ENCODE data around the gene MYH9. TPM values are rescaled to one million over a fixed set of nuclear protein-coding genes. Genes with fewer than 3 reads are reported as not detected.

The MYH9 gene
- total RNA-seq, 1 experiment from 2014 or later, result 788 TPM

DNA sequence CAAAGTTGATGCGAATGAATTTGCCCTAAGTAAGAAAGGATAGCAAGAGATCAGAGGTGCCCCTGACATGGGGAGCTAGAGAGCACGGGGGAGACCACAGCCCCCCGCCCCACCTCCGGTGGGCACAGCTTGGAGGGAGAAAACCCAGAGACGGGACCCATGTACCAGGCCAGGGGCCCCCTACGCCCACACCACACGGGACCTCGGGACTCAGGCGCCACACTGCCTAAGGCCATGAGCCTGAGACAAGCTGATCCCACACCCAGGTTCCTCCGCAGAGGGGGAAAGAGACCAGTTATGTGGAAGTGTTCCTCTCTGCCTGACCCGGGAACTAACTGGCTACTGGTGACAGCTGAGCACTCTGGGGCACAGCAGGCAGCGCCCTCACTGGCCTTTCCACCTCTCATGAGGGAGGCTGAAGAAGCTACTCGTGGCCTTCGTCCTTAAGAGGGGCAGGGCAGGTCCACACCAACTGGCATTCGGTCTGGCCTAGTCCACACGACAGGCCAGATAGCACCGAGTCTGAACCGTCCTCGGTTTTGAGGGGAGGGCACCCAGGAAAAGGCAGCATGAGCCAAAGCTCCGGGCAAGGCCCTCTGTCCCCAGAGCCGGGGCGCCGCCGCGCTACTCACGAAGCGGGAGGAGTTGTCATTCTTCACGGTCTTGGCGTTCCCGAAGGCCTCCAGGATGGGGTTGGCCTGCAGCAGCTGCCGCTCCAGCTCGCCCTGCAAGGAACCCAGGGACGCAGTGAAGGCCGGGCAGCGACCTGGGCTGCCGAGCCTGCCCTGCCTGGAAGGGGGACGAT is 65.8 kb downstream of the MYH9 start:
- CTCF ChIA-PET, result no interaction called here
- POLR2A ChIA-PET, result interaction anchor here (0.6 kb wide), 1 partner anchor 208 kb away, joined by 3 read pairs; no protein-coding TSS in a partner anchor
- DNase-seq (ENCODE audit: low read depth, low spot score) (no peak), ATAC-seq (no peak)
- Histone ChIP-seq H3K4me3 (ENCODE audit: low read depth in 2 of 2, low read length in 2 of 2) (no peak overlapping the region), H3K27me3 (ENCODE audit: control insufficient read depth, insufficient read depth, low read length) (no peaks in the 10 kb centered on the region), H3K27ac (ENCODE audit: low read length) (peak overlapping the region; percentile 54; the same call in 1 of the 2 replicates), H3K4me1 (ENCODE audit: control insufficient read depth, insufficient read depth, low read length) (peaks cover 35% of the 10 kb centered on the region), H3K36me3 (ENCODE audit: control insufficient read depth, insufficient read depth, low read length) (peaks cover 12% of the 10 kb centered on the region), H3K9me3 (ENCODE audit: control insufficient read depth, insufficient read depth, low read depth, low read length) (no peaks in the 10 kb centered on the region)
- intact Hi-C loops (cut with micrococcal nuclease; ENCODE audit: unreplicated experiment), result no loop called here
- BruUV-seq (replicated peaks), result no TSS peak
- TF ChIP-seq POLR2AphosphoS5 (IDR thresholded peaks at IDR 0.05; ENCODE audit: low read depth, low read length) (no peak), TCF7L2 (IDR thresholded peaks at IDR 0.05; ENCODE audit: low read depth, low read length) (no peak), SIN3A (IDR thresholded peaks at IDR 0.05; ENCODE audit: borderline replicate concordance, insufficient read depth, low read depth, low read length) (no peak), REST (IDR thresholded peaks at IDR 0.05; ENCODE audit: insufficient read depth in 1 of 2, low read depth in 2 of 2, low read length in 1 of 2) (no peak)
- TF ChIP-seq, protein P1, sequence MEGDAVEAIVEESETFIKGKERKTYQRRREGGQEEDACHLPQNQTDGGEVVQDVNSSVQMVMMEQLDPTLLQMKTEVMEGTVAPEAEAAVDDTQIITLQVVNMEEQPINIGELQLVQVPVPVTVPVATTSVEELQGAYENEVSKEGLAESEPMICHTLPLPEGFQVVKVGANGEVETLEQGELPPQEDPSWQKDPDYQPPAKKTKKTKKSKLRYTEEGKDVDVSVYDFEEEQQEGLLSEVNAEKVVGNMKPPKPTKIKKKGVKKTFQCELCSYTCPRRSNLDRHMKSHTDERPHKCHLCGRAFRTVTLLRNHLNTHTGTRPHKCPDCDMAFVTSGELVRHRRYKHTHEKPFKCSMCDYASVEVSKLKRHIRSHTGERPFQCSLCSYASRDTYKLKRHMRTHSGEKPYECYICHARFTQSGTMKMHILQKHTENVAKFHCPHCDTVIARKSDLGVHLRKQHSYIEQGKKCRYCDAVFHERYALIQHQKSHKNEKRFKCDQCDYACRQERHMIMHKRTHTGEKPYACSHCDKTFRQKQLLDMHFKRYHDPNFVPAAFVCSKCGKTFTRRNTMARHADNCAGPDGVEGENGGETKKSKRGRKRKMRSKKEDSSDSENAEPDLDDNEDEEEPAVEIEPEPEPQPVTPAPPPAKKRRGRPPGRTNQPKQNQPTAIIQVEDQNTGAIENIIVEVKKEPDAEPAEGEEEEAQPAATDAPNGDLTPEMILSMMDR (IDR thresholded peaks at IDR 0.05), result no peak
- in situ Hi-C loops (cut with HindIII; ENCODE audit: low pct_unique_long_range_greater_than_20kb, low sequenced_read_pairs), result no loop called here

DNA sequence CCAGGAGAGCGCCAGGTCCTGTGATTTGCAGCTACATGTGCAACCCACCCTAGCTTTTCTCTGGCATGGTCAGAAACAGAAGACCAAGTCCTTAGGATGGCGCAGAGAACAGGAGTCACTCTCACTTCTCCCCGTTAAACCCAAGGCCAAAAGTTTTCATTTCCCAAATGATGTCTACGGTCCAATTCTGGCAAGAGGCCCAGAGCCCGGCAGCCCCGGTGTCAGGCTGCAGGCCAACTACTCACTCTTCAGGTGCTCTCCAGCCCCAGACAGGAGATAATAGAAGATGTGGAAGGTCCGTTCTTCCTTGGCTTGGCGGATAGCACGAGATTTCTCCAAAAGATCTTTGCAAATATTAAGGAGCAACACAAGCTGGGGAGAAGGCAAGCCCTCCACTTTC is 67.2 kb downstream of the MYH9 start:
- Histone ChIP-seq H3K27me3 (ENCODE audit: control insufficient read depth, insufficient read depth, low read length) (no peaks in the 10 kb centered on the region), H3K4me1 (ENCODE audit: control insufficient read depth, insufficient read depth, low read length) (peaks cover 21% of the 10 kb centered on the region), H3K36me3 (ENCODE audit: control insufficient read depth, insufficient read depth, low read length) (peaks cover 19% of the 10 kb centered on the region), H3K9me3 (ENCODE audit: control insufficient read depth, insufficient read depth, low read depth, low read length) (no peaks in the 10 kb centered on the region), H3K27ac (ENCODE audit: low read length) (no peak overlapping the region), H3K4me3 (ENCODE audit: low read depth in 2 of 2, low read length in 2 of 2) (no peak overlapping the region)
- in situ Hi-C loops (cut with HindIII; ENCODE audit: low pct_unique_long_range_greater_than_20kb, low sequenced_read_pairs) (no loop called here), intact Hi-C loops (cut with micrococcal nuclease; ENCODE audit: unreplicated experiment) (no loop called here)
- no peak for ATAC-seq
- DNase-seq (ENCODE audit: low read depth, low spot score), result no peak
- ChIA-PET POLR2A (no interaction called here), CTCF (interaction anchor here (0.6 kb wide), 1 partner anchor 52 kb away, joined by 6 read pairs; no protein-coding TSS in a partner anchor)
- no TSS peak for BruUV-seq (replicated peaks)
- TF ChIP-seq SIN3A (IDR thresholded peaks at IDR 0.05; ENCODE audit: borderline replicate concordance, insufficient read depth, low read depth, low read length) (no peak), POLR2AphosphoS5 (IDR thresholded peaks at IDR 0.05; ENCODE audit: low read depth, low read length) (no peak; the same call in 1 of the 2 replicates), TCF7L2 (IDR thresholded peaks at IDR 0.05; ENCODE audit: low read depth, low read length) (no peak), REST (IDR thresholded peaks at IDR 0.05; ENCODE audit: insufficient read depth in 1 of 2, low read depth in 2 of 2, low read length in 1 of 2) (no peak)
- TF ChIP-seq, protein P1 (IDR thresholded peaks at IDR 0.05), result no peak

Measured in Panc1 (cell line).